Lower lobe of right lung (tissue), 2 donors: ENCODE results near the gene GDE1. TPM values are rescaled to one million over a fixed set of nuclear protein-coding genes. Genes with fewer than 3 reads are reported as not detected.
A peak's percentile ranks its signal among the peaks of the same experiment; 100 is the strongest.

Experiments
- ATAC-seq, 2 donors: fragments of 200-7000 bp; cut with Tn5 transposase; one replicate each; pipeline ENCODE4 v1.9.1; 2020 to 2022; ENCODE audit warnings: mild to moderate bottlenecking in 2 of 2, moderate library complexity in 2 of 2
- DNase-seq: peaks from one replicate; pipeline ENCODE4 v3.0.0-alpha.2; 2020
- H3K27ac ChIP-seq: fragments of 200-600 bp; one replicate; pipeline ENCODE4 v1.8.0; 2022
- H3K27me3 ChIP-seq: fragments of 200-600 bp; one replicate; pipeline ENCODE4 v1.8.0; 2022; ENCODE audit warnings: low read depth
- H3K36me3 ChIP-seq: fragments of 200-600 bp; one replicate; pipeline ENCODE4 v1.8.0; 2022; ENCODE audit warnings: mild to moderate bottlenecking
- H3K4me1 ChIP-seq: fragments of 200-600 bp; one replicate; pipeline ENCODE4 v1.8.0; 2022
- H3K4me3 ChIP-seq: fragments of 200-600 bp; one replicate; pipeline ENCODE4 v1.8.0; 2022; ENCODE audit warnings: mild to moderate bottlenecking
- H3K9me3 ChIP-seq: fragments of 200-600 bp; one replicate; pipeline ENCODE4 v1.8.0; 2022
- CTCF ChIP-seq: fragments of 200-600 bp; IDR thresholded peaks from one replicate; pipeline ENCODE4 v1.8.0; 2022; ENCODE audit warnings: antibody characterized with exemption, mild to moderate bottlenecking
- intact Hi-C: fragments of 100-400 bp; cut with DNase I; formaldehyde crosslinking; loops from one replicate; pipeline ENCODE4 v1.11.0; 2022
- total RNA-seq: library from RNA; stranded (reverse); fragmentation: NEBNext Ultra II Directional; extraction: Animal tissue kit (Norgen Biotek cat#: 25700); gene quantifications from one replicate; pipeline ENCODE4 v1.2.1, GENCODE V29; 2021
- donor health status: DM: no; HTN: yes; CAD: no; lungs with severe emphysema.

The GDE1 gene
- total RNA-seq, 1 donor from 2014 or later, result 81.5 TPM

- no peak for DNase-seq
- Histone ChIP-seq H3K36me3 (peaks cover 99% of the 10 kb centered on the region), H3K4me3 (no peak overlapping the region), H3K27me3 (no peaks in the 10 kb centered on the region), H3K9me3 (no peaks in the 10 kb centered on the region), H3K4me1 (peaks cover 4% of the 10 kb centered on the region), H3K27ac (no peak overlapping the region)
- intact Hi-C loops, result no loop called here
- TF ChIP-seq CTCF, result no peak
- ATAC-seq, result no peak
These were observed 16.1 kb downstream of the GDE1 start for GRCh38 chr16:19505600-19506303.

- peaks cover 97% of the 10 kb centered on the region for H3K36me3 ChIP-seq
These were observed 18.3 kb downstream of the GDE1 start for GRCh38 chr16:19503461-19504075.

GRCh38 chr16:19502395-19503131, 19.3 kb downstream of the GDE1 start:
- no peaks in the 10 kb centered on the region for H3K27me3 ChIP-seq
- ATAC-seq (peak; percentile 81 to 82), DNase-seq (peak; percentile 69)
- H3K36me3 ChIP-seq, result peaks cover 97% of the 10 kb centered on the region
- intact Hi-C loops, result no loop called here
- H3K27ac ChIP-seq, result no peak overlapping the region
- H3K4me1 ChIP-seq, result peaks cover 4% of the 10 kb centered on the region
- no peaks in the 10 kb centered on the region for H3K9me3 ChIP-seq
- TF ChIP-seq CTCF, result peak; percentile 79
- no peak overlapping the region for H3K4me3 ChIP-seq

More at GRCh38 chr16:19503461-19504075, 18.3 kb downstream of the GDE1 start:
- H3K27me3 ChIP-seq, result no peaks in the 10 kb centered on the region
- no peaks in the 10 kb centered on the region for H3K9me3 ChIP-seq
- H3K27ac ChIP-seq, result no peak overlapping the region
- ATAC-seq (peak in 1 of 2 donors; percentile 18), DNase-seq (no peak)
- H3K4me1 ChIP-seq, result peaks cover 4% of the 10 kb centered on the region
- H3K4me3 ChIP-seq, result no peak overlapping the region
- no peak for TF ChIP-seq CTCF
- intact Hi-C loops, result no loop called here

GRCh38 chr16:19499481-19499880, 22.4 kb downstream of the GDE1 start:
- Histone ChIP-seq H3K4me3 (no peak overlapping the region), H3K36me3 (peaks cover 83% of the 10 kb centered on the region), H3K4me1 (no peaks in the 10 kb centered on the region), H3K27me3 (no peaks in the 10 kb centered on the region), H3K9me3 (no peaks in the 10 kb centered on the region), H3K27ac (no peak overlapping the region)
- DNase-seq (no peak), ATAC-seq (no peak)
- TF ChIP-seq CTCF, result no peak
- intact Hi-C loops, result no loop called here

GRCh38 chr16:19499006-19499405, 22.9 kb downstream of the GDE1 start:
- no peak overlapping the region for H3K27ac ChIP-seq

More at GRCh38 chr16:19499006-19499405, 22.9 kb downstream of the GDE1 start:
- H3K36me3 ChIP-seq, result peaks cover 83% of the 10 kb centered on the region
- ATAC-seq (no peak), DNase-seq (no peak)
- H3K4me3 ChIP-seq, result no peak overlapping the region
- H3K4me1 ChIP-seq, result no peaks in the 10 kb centered on the region
- intact Hi-C loops, result no loop called here
- no peaks in the 10 kb centered on the region for H3K27me3 ChIP-seq
- TF ChIP-seq CTCF, result no peak
- H3K9me3 ChIP-seq, result no peaks in the 10 kb centered on the region
